Keratinocyte (primary cell): ENCODE data around the gene MND1. TPM values are rescaled to one million over a fixed set of nuclear protein-coding genes. Genes with fewer than 3 reads are reported as not detected.

Source experiments
- DNase-seq: peaks from one replicate; pipeline ENCODE4 v3.0.0-alpha.2; 2011; ENCODE audit warnings: low read depth, missing footprints, low spot score
- FAIRE-seq: peaks from 2 replicates; lab custom pipeline; 2011; peaks lifted over from hg19 to GRCh38; lab: Jason Lieb, UNC
- H2AFZ ChIP-seq: 2 replicates; pipeline ENCODE4 v1.6.0; 2012; ENCODE audit warnings: low read length, control low read depth, inconsistent platforms; ENCODE audit not compliant: control insufficient read depth
- H3K27ac ChIP-seq: 2 replicates; pipeline ENCODE4 v1.5.1; 2011; ENCODE audit warnings: low read length; ENCODE audit not compliant: control insufficient read depth, insufficient read depth
- H3K27me3 ChIP-seq: 3 replicates; pipeline ENCODE4 v1.6.0; 2011; ENCODE audit warnings: low read length; ENCODE audit not compliant: control insufficient read depth, insufficient read depth; ENCODE audit errors: extremely low read depth
- H3K36me3 ChIP-seq, 2 experiments: 2 replicates in 1 of 2; 3 replicates in 1 of 2; pipeline ENCODE4 v1.5.1; 2011; ENCODE audit warnings: low read length in 2 of 2, mild to moderate bottlenecking in 1 of 2; ENCODE audit not compliant: control insufficient read depth in 2 of 2, insufficient read depth in 2 of 2; ENCODE audit errors: extremely low read depth in 1 of 2
- H3K4me1 ChIP-seq: 3 replicates; pipeline ENCODE4 v1.5.1; 2011; ENCODE audit warnings: low read length; ENCODE audit not compliant: control insufficient read depth, insufficient read depth; ENCODE audit errors: extremely low read depth
- H3K4me2 ChIP-seq: 3 replicates; pipeline ENCODE4 v1.6.0; 2011; ENCODE audit warnings: low read depth, low read length; ENCODE audit not compliant: control insufficient read depth, insufficient read depth; ENCODE audit errors: extremely low read depth
- H3K4me3 ChIP-seq, 3 experiments: fragments of 200-600 bp in 1 of 3; sonication (generic) in 1 of 3; 2 replicates in 2 of 3; 3 replicates in 1 of 3; pipeline ENCODE4 v1.5.1; 2011 to 2016; ENCODE audit warnings: low read length in 3 of 3, mild to moderate bottlenecking in 3 of 3, control low read depth in 2 of 3, inconsistent platforms in 1 of 3, low read depth in 1 of 3, mixed read lengths in 1 of 3, mixed run types in 1 of 3, moderate library complexity in 1 of 3; ENCODE audit not compliant: control insufficient read depth in 2 of 3, insufficient read depth in 2 of 3; ENCODE audit errors: extremely low read depth in 1 of 3
- H3K79me2 ChIP-seq: 2 replicates; pipeline ENCODE4 v1.6.0; 2012; ENCODE audit warnings: low read length; ENCODE audit not compliant: control insufficient read depth, insufficient read depth
- H3K9ac ChIP-seq: 3 replicates; pipeline ENCODE4 v1.6.0; 2011; ENCODE audit warnings: low read length; ENCODE audit not compliant: control insufficient read depth, insufficient read depth; ENCODE audit errors: extremely low read depth
- H3K9me1 ChIP-seq: 3 replicates; pipeline ENCODE4 v1.6.0; 2011; ENCODE audit warnings: low read length; ENCODE audit not compliant: control insufficient read depth, insufficient read depth; ENCODE audit errors: extremely low read depth
- H3K9me3 ChIP-seq: 2 replicates; pipeline ENCODE4 v1.5.1; 2012; ENCODE audit warnings: low read depth, low read length; ENCODE audit not compliant: control insufficient read depth
- H4K20me1 ChIP-seq: 3 replicates; pipeline ENCODE4 v1.6.0; 2011; ENCODE audit warnings: low read length; ENCODE audit not compliant: control insufficient read depth, insufficient read depth; ENCODE audit errors: extremely low read depth
- CTCF ChIP-seq, 3 experiments: IDR thresholded peaks in 1 of 3; conservative IDR thresholded peaks in 1 of 3; optimal IDR thresholded peaks in 1 of 3; 2 replicates in 2 of 3; 3 replicates in 1 of 3; pipeline versions ENCODE3 to v1.5.1; 2011; ENCODE audit warnings: low read length in 3 of 3, mild to moderate bottlenecking in 3 of 3, moderate library complexity in 2 of 3, control low read depth in 1 of 3, inconsistent platforms in 1 of 3; ENCODE audit not compliant: insufficient read depth in 2 of 3; ENCODE audit errors: extremely low read depth in 1 of 3
- EZH2 ChIP-seq: IDR thresholded peaks from one replicate; pipeline ENCODE4 v1.6.1; 2012; ENCODE audit warnings: inconsistent platforms, mild to moderate bottlenecking, low read length, moderate library complexity
- dilution Hi-C: fragments of 300-500 bp; cut with MboI; formaldehyde crosslinking; loops from one replicate; pipeline ENCODE4 v1.7.0; 2020; ENCODE audit warnings: low sequenced_read_pairs; ENCODE audit not compliant: extremely low pct_ligation_motif_present
- polyA plus RNA-seq, 5 experiments: library from polyadenylated mRNA; depleted of rRNA in 3 of 5; stranded (reverse) in 3 of 5; stranded (forward) in 1 of 5; unstranded in 1 of 5; fragments of >200 nt; gene quantifications; 1 replicate in 1 of 5; 2 replicates in 3 of 5; 3 replicates in 1 of 5; pipeline versions ENCODE4 v1.2.1 to v1.2.3, GENCODE V29; 2011 to 2012; ENCODE audit warnings: missing spikeins in 2 of 5, low read depth in 1 of 5, low replicate concordance in 1 of 5

Gene MND1
- polyA plus RNA-seq, 1 donor (not counting 4 experiments of a cell fraction or from before 2014, with no cell fraction given), result 4.9 TPM

GRCh38 chr4:153383131-153383530 lies 38.6 kb downstream of the MND1 start:
- no peak overlapping the region for H2AFZ ChIP-seq
- dilution Hi-C loops, result no loop called here
- no peaks in the 10 kb centered on the region for H4K20me1 ChIP-seq

GRCh38 chr4:153384160-153384559 lies 39.7 kb downstream of the MND1 start:
- no peak for FAIRE-seq

More at GRCh38 chr4:153383131-153383530, 38.6 kb downstream of the MND1 start:
- H3K27me3 ChIP-seq, result no peaks in the 10 kb centered on the region
- no peak overlapping the region for H3K9ac ChIP-seq
- no peaks in the 10 kb centered on the region for H3K4me1 ChIP-seq
- no peak overlapping the region for H3K4me3 ChIP-seq
- FAIRE-seq, result no peak
- H3K36me3 ChIP-seq, result no peaks in the 10 kb centered on the region
- H3K79me2 ChIP-seq, result no peaks in the 10 kb centered on the region
- TF ChIP-seq EZH2 (no peak), CTCF (optimal IDR thresholded peaks at IDR 0.05 in 1 of 3, IDR thresholded peaks at IDR 0.05 in 1 of 3, conservative IDR thresholded peaks at IDR 0.05 in 1 of 3; ENCODE audit: extremely low read depth in 1 of 3, insufficient read depth in 2 of 3, low read length in 3 of 3) (no peak)
- no peak for DNase-seq
- H3K27ac ChIP-seq, result no peak overlapping the region
- H3K9me3 ChIP-seq, result no peaks in the 10 kb centered on the region
- H3K9me1 ChIP-seq, result no peaks in the 10 kb centered on the region
- H3K4me2 ChIP-seq, result no peak overlapping the region

More at GRCh38 chr4:153384160-153384559, 39.7 kb downstream of the MND1 start:
- no peak for TF ChIP-seq CTCF (optimal IDR thresholded peaks at IDR 0.05 in 1 of 3, IDR thresholded peaks at IDR 0.05 in 1 of 3, conservative IDR thresholded peaks at IDR 0.05 in 1 of 3; ENCODE audit: extremely low read depth in 1 of 3, insufficient read depth in 2 of 3, low read length in 3 of 3)
- TF ChIP-seq EZH2, result no peak
- Histone ChIP-seq H3K4me1 (no peaks in the 10 kb centered on the region), H3K9me3 (no peaks in the 10 kb centered on the region), H4K20me1 (no peaks in the 10 kb centered on the region), H2AFZ (no peak overlapping the region), H3K27me3 (no peaks in the 10 kb centered on the region), H3K4me2 (no peak overlapping the region), H3K36me3 (no peaks in the 10 kb centered on the region), H3K79me2 (no peaks in the 10 kb centered on the region), H3K9ac (no peak overlapping the region), H3K9me1 (no peaks in the 10 kb centered on the region), H3K27ac (no peak overlapping the region), H3K4me3 (no peak overlapping the region)
- dilution Hi-C loops, result no loop called here
- DNase-seq, result no peak
